ENCODE data around the gene MYL5. TPM values are rescaled to one million over a fixed set of nuclear protein-coding genes. Genes with fewer than 3 reads are reported as not detected.
"Not testable (repeated sequence)": the region's sequence is repeated elsewhere in the genome, so short reads cannot be mapped to it uniquely, and the experiment has no call there.

MYL5 gene
- total RNA-seq, 4 donors from 2014 or later = 20.3 to 199 (median 33.4) TPM

DNA sequence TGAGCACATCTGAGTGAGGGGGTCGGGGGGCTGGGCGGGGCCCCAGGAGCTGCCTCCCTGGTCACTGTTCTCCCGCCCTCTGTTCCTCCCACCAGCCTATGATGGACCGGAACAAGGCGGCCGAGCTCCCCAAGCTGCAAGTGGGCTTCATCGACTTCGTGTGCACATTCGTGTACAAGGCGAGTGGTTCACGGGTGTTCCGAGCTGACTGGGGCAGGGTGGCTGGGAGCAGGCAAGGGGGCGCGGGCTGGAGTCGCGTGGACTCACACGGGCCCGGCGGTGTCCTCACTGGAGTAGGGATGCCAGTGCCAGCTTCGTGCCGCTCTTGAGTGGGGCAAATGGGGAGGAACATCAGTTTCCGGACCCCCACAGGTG is 7.9 kb upstream of the MYL5 start:
- peaks cover 0 to 10% (median 6%) of the 10 kb centered on the region in 4 donors for H3K4me1 ChIP-seq
- H3K9me3 ChIP-seq = no peaks in the 10 kb centered on the region
- H3K27me3 ChIP-seq = peaks cover 6% of the 10 kb centered on the region
- peaks cover 0 to 3% (median under 1%) of the 10 kb centered on the region in 4 donors for H3K36me3 ChIP-seq
- H3K4me3 ChIP-seq = no peak overlapping the region
- intact Hi-C loops (cut with DNase I; ENCODE audit: low total_unique reads) = no loop called here
- DNase-seq = no peak
- no peak for TF ChIP-seq POLR2AphosphoS5 (IDR thresholded peaks at IDR 0.05)
- TF ChIP-seq, protein P1, sequence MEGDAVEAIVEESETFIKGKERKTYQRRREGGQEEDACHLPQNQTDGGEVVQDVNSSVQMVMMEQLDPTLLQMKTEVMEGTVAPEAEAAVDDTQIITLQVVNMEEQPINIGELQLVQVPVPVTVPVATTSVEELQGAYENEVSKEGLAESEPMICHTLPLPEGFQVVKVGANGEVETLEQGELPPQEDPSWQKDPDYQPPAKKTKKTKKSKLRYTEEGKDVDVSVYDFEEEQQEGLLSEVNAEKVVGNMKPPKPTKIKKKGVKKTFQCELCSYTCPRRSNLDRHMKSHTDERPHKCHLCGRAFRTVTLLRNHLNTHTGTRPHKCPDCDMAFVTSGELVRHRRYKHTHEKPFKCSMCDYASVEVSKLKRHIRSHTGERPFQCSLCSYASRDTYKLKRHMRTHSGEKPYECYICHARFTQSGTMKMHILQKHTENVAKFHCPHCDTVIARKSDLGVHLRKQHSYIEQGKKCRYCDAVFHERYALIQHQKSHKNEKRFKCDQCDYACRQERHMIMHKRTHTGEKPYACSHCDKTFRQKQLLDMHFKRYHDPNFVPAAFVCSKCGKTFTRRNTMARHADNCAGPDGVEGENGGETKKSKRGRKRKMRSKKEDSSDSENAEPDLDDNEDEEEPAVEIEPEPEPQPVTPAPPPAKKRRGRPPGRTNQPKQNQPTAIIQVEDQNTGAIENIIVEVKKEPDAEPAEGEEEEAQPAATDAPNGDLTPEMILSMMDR (IDR thresholded peaks at IDR 0.05) = no peak
- no peak for TF ChIP-seq POLR2A (IDR thresholded peaks at IDR 0.05)
- TF ChIP-seq EP300 (IDR thresholded peaks at IDR 0.05; ENCODE audit: low read depth) = no peak
- WGBS, 2 donors (ENCODE audit: low coverage in 1 of 2) = 90% methylated on average over 22 of the region's 22 CpGs; no CpG with 5 or more reads in 1 of the 2 donors
- no peak overlapping the region for H3K27ac ChIP-seq
- in situ Hi-C loops (cut with MboI; ENCODE audit: low pct_ligation_motif_present in 1 of 4, low pct_unique_long_range_greater_than_20kb in 1 of 4, low sequenced_read_pairs in 3 of 4) = no loop called here

DNA sequence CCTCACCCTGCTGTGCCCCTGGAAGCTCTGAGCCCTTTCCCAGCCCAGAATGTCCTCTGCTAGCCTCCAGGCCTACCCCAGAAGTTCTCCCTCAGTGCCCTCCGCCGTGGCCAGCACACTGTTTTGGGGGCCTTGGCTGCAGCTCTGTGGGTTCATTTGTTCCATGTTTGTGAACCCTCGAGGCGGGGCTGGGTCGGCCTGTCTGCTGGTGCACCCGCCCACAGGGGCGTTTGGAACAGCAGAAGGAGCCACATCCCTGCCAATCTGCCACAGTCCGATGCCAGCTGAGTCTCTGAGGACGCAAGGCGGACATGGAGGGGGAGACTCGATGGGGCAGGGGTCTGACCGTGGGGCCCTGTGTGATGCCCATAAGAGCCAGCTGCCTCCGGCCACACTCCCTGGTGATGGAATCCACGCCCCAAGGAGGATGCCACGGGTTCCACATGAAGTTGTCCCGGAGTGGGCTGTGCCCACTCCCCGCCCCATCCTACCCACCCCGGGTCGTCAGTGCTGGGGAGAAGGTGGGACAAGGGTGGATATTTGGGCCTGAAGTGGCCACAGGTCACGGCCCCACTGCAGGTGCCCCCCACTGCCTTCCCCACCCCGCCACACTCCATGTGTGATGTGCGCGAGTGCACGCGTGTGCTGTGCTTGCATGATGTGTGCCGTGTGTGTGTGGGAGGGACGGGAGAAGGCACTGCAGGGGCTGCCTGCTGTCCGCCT is 7.4 kb upstream of the MYL5 start:
- H3K27me3 ChIP-seq = peaks cover 6% of the 10 kb centered on the region
- peaks cover 0 to 8% (median 3%) of the 10 kb centered on the region in 4 donors for H3K36me3 ChIP-seq
- in situ Hi-C loops (cut with MboI; ENCODE audit: low pct_ligation_motif_present in 1 of 4, low pct_unique_long_range_greater_than_20kb in 1 of 4, low sequenced_read_pairs in 3 of 4) (no loop called here), intact Hi-C loops (cut with DNase I; ENCODE audit: low total_unique reads) (no loop called here)
- 77% methylated on average over 22 of the region's 28 CpGs; no CpG with 5 or more reads in 1 of the 2 donors for WGBS, 2 donors (ENCODE audit: low coverage in 1 of 2)
- TF ChIP-seq POLR2AphosphoS5 (IDR thresholded peaks at IDR 0.05) = no peak
- TF ChIP-seq, protein P1 (IDR thresholded peaks at IDR 0.05) = no peak
- no peak for TF ChIP-seq EP300 (IDR thresholded peaks at IDR 0.05; ENCODE audit: low read depth)
- TF ChIP-seq POLR2A (IDR thresholded peaks at IDR 0.05) = no peak
- H3K9me3 ChIP-seq = no peaks in the 10 kb centered on the region
- DNase-seq = no peak
- H3K4me1 ChIP-seq = peaks cover 0 to 10% (median 6%) of the 10 kb centered on the region in 4 donors
- H3K4me3 ChIP-seq = no peak overlapping the region
- no peak overlapping the region for H3K27ac ChIP-seq

DNA sequence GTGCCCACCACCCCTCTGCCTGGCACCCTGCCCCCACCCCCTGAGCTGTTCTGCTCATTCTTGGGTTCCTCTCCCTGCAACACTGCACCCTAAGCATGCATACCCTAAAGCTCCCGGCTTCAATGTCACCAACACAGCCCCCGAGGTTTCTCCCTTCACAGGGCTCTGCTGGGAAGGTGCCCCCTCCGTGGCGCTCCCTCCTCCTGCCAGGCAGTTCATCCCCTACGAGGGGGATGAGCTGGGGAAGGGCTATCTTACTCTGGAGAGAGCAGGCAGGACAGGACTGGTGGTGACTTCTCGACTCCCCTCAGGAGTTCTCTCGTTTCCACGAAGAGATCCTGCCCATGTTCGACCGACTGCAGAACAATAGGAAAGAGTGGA is 6.8 kb upstream of the MYL5 start:
- Histone ChIP-seq H3K9me3 (no peaks in the 10 kb centered on the region), H3K27ac (no peak overlapping the region), H3K27me3 (peaks cover 6% of the 10 kb centered on the region), H3K36me3 (peaks cover 0 to 12% (median 5%) of the 10 kb centered on the region in 4 donors), H3K4me1 (peaks cover 0 to 10% (median 7%) of the 10 kb centered on the region in 4 donors), H3K4me3 (no peak overlapping the region)
- intact Hi-C loops (cut with DNase I; ENCODE audit: low total_unique reads) = no loop called here
- TF ChIP-seq POLR2AphosphoS5 (IDR thresholded peaks at IDR 0.05) (no peak), POLR2A (IDR thresholded peaks at IDR 0.05) (no peak), EP300 (IDR thresholded peaks at IDR 0.05; ENCODE audit: low read depth) (no peak)
- TF ChIP-seq, protein P1 (IDR thresholded peaks at IDR 0.05) = no peak
- WGBS, 2 donors (ENCODE audit: low coverage in 1 of 2) = 68% methylated on average over 10 of the region's 10 CpGs; no CpG with 5 or more reads in 1 of the 2 donors
- in situ Hi-C loops (cut with MboI; ENCODE audit: low pct_ligation_motif_present in 1 of 4, low pct_unique_long_range_greater_than_20kb in 1 of 4, low sequenced_read_pairs in 3 of 4) = no loop called here
- DNase-seq = no peak

DNA sequence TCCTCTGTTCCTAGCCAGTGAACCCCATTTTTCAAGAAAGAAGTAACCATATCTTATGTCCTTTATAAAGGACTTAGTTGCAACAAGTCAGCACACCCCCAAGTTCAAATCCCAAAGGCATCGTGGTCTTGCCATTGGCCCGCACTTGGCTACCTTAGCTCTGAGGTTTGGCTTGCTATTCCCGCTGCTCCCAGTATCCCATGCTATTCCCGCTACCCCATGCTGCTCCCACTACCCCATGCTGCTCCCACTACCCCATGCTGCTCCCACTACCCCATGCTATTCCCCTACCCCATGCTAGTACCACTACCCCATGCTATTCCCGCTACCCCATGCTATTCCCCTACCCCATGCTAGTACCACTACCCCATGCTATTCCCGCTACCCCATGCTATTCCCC is 6.1 kb upstream of the MYL5 start:
- DNase-seq; in situ Hi-C loops (cut with MboI; ENCODE audit: low pct_ligation_motif_present in 1 of 4, low pct_unique_long_range_greater_than_20kb in 1 of 4, low sequenced_read_pairs in 3 of 4); H3K27me3 ChIP-seq; H3K9me3 ChIP-seq; H3K27ac ChIP-seq; H3K4me3 ChIP-seq; intact Hi-C loops (cut with DNase I; ENCODE audit: low total_unique reads): not testable (repeated sequence)
- 77 to 87% methylated on average over 5 of the region's 6 CpGs for WGBS, 2 donors (ENCODE audit: low coverage in 1 of 2)
- Histone ChIP-seq H3K36me3 (peaks cover 0 to 14% (median 6%) of the 10 kb centered on the region in 4 donors), H3K4me1 (peaks cover 6 to 15% (median 10%) of the 10 kb centered on the region in 4 donors)
